ENCODE results near the gene LCMT2. TPM values are rescaled to one million over a fixed set of nuclear protein-coding genes. Genes with fewer than 3 reads are reported as not detected.

The LCMT2 gene
- total RNA-seq, 4 donors from 2014 or later, result 5.2 to 8.1 (median 6.7) TPM

DNA sequence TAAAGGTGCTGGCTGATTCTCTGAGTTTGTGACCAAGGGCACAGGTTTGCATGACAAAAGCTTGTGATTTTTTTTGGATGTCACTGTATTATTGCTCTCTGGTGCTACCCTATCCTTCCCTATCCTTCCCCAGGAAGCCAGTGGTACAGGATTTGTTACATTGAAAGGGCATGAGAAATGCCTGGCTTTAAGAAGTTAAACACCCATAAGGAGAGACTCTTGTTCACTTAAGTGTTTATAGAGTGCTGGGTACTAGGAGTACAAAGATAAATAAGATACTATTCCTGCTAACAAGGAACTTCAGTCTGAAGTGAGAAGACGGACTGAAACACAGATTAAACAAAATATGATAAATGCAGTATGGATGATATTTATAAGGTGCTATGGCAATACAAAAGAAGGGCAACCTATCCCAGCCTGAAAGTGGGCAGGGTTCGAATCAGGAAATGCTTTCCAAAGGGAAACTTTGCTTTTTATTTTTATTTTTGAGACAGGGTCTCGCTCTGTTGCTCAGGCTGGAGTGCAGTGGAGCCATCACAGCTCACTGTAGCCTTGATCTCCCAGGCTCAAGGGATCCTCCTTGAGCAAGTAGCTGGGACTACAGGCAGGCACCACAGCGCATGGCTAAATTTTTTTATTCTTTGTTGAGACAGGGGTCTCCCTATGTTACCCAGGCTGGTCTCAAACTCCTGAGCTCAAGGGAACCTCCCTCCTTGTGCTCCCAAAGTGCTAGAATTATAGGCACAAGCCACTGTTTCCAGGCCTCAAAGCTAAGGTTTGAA lies 11.2 kb downstream of the LCMT2 start:
- DNase-seq, result no peak
- H3K36me3 ChIP-seq, result no peaks in the 10 kb centered on the region
- intact Hi-C loops (cut with DNase I), result no loop called here
- TF ChIP-seq CTCF (IDR thresholded peaks at IDR 0.05) (no peak), POLR2A (IDR thresholded peaks at IDR 0.05) (no peak)
- no peaks in the 10 kb centered on the region for H3K9me3 ChIP-seq
- no peak overlapping the region for H3K27ac ChIP-seq
- H3K4me1 ChIP-seq, result peaks cover 0 to 7% (median 0%) of the 10 kb centered on the region in 3 donors
- peaks cover 0 to 42% (median 0%) of the 10 kb centered on the region in 4 donors for H3K27me3 ChIP-seq
- 78 to 79% methylated on average over 4 of the region's 4 CpGs for WGBS, 2 donors
- no peak overlapping the region for H3K4me3 ChIP-seq

DNA sequence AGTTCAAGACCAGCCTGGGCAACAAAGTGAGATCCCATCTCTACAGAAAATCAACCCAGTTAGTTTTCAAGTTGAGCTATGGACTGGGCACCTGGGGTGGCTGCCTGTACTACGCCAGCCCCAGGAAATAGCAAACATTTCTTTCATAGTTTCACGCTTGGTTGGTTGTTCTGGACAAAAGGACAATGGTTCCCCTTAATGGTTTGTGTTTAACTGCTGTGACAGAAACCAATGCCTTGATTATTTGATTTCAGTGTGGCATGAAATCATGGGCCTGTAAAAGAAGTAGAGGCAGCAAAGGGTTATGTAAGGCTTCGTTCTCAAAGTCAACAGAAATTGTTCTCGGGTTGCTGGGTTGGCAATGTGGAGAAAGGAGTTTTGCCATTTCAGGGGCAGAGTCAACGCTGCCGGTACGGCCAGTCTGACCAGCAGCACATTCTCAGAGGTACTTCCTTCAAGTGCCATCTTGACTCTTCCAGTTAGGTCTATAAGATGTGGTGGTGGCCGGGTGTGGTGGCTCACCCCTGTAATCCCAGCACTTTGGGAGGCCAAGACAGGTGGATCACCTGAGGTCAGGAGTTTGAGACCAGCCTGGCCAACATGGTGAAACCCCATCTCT lies 12.7 kb downstream of the LCMT2 start:
- no peak for DNase-seq
- Histone ChIP-seq H3K27ac (peak overlapping the region in 1 of 4 donors; percentile 19), H3K27me3 (peaks cover 0 to 50% (median 0%) of the 10 kb centered on the region in 4 donors), H3K4me1 (peaks cover 0 to 7% (median 0%) of the 10 kb centered on the region in 3 donors), H3K9me3 (no peaks in the 10 kb centered on the region), H3K36me3 (no peaks in the 10 kb centered on the region), H3K4me3 (no peak overlapping the region)
- no peak for TF ChIP-seq CTCF (IDR thresholded peaks at IDR 0.05)
- TF ChIP-seq POLR2A (IDR thresholded peaks at IDR 0.05), result no peak
- WGBS, 2 donors, result 56 to 72% methylated on average over 8 of the region's 8 CpGs
- intact Hi-C loops (cut with DNase I), result no loop called here

- 90 to 100% methylated on average over 1 of the region's 1 CpG for WGBS, 2 donors
- no peaks in the 10 kb centered on the region for H3K9me3 ChIP-seq
- H3K27me3 ChIP-seq, result peaks cover 0 to 57% (median 0%) of the 10 kb centered on the region in 4 donors
- H3K36me3 ChIP-seq, result no peaks in the 10 kb centered on the region
- DNase-seq, result no peak
- H3K4me1 ChIP-seq, result peaks cover 0 to 7% (median 0%) of the 10 kb centered on the region in 3 donors
- H3K27ac ChIP-seq, result peak overlapping the region in 1 of 4 donors; percentile 19
- intact Hi-C loops (cut with DNase I), result no loop called here
- H3K4me3 ChIP-seq, result no peak overlapping the region
- TF ChIP-seq CTCF (IDR thresholded peaks at IDR 0.05) (no peak), POLR2A (IDR thresholded peaks at IDR 0.05) (no peak)
Observed at GRCh38 chr15:43316971-43317346, 13.4 kb downstream of the LCMT2 start.

- WGBS, 2 donors, result 29 to 39% methylated on average over 4 to 6 of the region's 6 CpGs
- TF ChIP-seq POLR2A (IDR thresholded peaks at IDR 0.05) (no peak), CTCF (IDR thresholded peaks at IDR 0.05) (no peak)
- no peak for DNase-seq
- no peaks in the 10 kb centered on the region for H3K36me3 ChIP-seq
- peaks cover 0 to 7% (median 0%) of the 10 kb centered on the region in 3 donors for H3K4me1 ChIP-seq
- intact Hi-C loops (cut with DNase I), result no loop called here
- H3K27ac ChIP-seq, result peak overlapping the region in 2 of 4 donors; percentile 7 to 15
- H3K27me3 ChIP-seq, result peaks cover 0 to 64% (median 0%) of the 10 kb centered on the region in 4 donors
- no peaks in the 10 kb centered on the region for H3K9me3 ChIP-seq
- no peak overlapping the region for H3K4me3 ChIP-seq
Observed at GRCh38 chr15:43316016-43316970, 14.1 kb downstream of the LCMT2 start.
